Prostate gland (tissue), 2 donors: ENCODE data around the gene EHMT2.
"Not testable (repeated sequence)": the region's sequence is repeated elsewhere in the genome, so short reads cannot be mapped to it uniquely, and the experiment has no call there.

ENCODE experiments used
- POLR2AphosphoS5 ChIP-seq: sonication (generic); formaldehyde crosslinking; IDR thresholded peaks from one replicate; pipeline ENCODE4 v1.6.1; 2017; ENCODE audit warnings: antibody characterized with exemption
- TF ChIP-seq, protein P1 (sequence below), 4 experiments: fragments of 200-600 bp in 2 of 4; fragments of 450-650 bp in 2 of 4; sonication (generic) in 2 of 4; IDR thresholded peaks; 1 replicate in 3 of 4; 2 replicates in 1 of 4; pipeline ENCODE4 v1.5.1; 2016 to 2019; ENCODE audit warnings: antibody characterized with exemption in 4 of 4, mild to moderate bottlenecking in 2 of 4, moderate library complexity in 2 of 4

DNA sequence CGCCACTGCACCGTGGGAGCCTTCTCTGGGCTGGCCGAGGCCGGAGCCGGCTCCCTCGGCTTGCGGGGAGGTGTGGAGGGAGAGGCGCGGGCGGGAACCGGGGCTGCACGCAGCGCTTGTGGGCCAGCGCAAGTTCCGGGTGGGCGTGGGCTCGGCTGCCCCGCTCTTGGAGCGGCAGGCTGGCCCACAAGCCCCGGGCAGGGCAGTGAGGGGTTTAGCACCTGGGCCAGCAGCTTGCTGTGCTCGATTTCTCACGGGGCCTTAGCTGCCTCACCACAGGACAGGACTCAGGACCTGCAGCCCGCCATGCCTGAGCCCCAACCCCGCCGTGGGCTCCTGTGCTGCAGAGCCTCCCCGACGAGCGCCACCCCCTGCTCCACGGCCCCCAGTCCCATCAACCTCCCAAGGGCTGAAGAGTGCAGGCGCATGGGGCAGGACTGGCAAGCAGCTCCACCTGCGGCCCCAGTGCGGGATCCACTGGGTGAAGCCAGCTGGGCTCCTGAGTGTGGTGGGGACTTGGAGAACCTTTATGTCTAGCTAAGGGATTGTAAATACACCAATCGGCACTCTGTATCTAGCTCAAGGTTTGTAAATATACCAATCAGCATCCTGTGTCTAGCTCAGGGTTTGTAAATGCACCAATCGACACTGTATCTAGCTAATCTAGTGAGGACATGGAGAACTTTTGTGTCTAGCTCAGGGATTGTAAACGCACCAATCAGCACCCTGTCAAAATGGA lies 45.3 kb downstream of the EHMT2 start:
- TF ChIP-seq, protein P1, sequence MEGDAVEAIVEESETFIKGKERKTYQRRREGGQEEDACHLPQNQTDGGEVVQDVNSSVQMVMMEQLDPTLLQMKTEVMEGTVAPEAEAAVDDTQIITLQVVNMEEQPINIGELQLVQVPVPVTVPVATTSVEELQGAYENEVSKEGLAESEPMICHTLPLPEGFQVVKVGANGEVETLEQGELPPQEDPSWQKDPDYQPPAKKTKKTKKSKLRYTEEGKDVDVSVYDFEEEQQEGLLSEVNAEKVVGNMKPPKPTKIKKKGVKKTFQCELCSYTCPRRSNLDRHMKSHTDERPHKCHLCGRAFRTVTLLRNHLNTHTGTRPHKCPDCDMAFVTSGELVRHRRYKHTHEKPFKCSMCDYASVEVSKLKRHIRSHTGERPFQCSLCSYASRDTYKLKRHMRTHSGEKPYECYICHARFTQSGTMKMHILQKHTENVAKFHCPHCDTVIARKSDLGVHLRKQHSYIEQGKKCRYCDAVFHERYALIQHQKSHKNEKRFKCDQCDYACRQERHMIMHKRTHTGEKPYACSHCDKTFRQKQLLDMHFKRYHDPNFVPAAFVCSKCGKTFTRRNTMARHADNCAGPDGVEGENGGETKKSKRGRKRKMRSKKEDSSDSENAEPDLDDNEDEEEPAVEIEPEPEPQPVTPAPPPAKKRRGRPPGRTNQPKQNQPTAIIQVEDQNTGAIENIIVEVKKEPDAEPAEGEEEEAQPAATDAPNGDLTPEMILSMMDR (IDR thresholded peaks at IDR 0.05): not testable (repeated sequence)
- TF ChIP-seq POLR2AphosphoS5: not testable (repeated sequence)
